Activated naive CD4-positive, alpha-beta T cell treated with Interleukin-2 at 50 U/mL for 16 hours (primary cell): ENCODE results near the gene LRRC34.

Experiments used
- DNase-seq: peaks from one replicate; pipeline ENCODE4 v3.0.0-alpha.2; 2020

Gene LRRC34, protein sequence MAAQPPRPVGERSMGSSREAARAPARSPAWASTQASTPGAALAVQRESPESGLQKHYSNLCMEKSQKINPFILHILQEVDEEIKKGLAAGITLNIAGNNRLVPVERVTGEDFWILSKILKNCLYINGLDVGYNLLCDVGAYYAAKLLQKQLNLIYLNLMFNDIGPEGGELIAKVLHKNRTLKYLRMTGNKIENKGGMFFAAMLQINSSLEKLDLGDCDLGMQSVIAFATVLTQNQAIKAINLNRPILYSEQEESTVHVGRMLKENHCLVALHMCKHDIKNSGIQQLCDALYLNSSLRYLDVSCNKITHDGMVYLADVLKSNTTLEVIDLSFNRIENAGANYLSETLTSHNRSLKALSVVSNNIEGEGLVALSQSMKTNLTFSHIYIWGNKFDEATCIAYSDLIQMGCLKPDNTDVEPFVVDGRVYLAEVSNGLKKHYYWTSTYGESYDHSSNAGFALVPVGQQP

DNA sequence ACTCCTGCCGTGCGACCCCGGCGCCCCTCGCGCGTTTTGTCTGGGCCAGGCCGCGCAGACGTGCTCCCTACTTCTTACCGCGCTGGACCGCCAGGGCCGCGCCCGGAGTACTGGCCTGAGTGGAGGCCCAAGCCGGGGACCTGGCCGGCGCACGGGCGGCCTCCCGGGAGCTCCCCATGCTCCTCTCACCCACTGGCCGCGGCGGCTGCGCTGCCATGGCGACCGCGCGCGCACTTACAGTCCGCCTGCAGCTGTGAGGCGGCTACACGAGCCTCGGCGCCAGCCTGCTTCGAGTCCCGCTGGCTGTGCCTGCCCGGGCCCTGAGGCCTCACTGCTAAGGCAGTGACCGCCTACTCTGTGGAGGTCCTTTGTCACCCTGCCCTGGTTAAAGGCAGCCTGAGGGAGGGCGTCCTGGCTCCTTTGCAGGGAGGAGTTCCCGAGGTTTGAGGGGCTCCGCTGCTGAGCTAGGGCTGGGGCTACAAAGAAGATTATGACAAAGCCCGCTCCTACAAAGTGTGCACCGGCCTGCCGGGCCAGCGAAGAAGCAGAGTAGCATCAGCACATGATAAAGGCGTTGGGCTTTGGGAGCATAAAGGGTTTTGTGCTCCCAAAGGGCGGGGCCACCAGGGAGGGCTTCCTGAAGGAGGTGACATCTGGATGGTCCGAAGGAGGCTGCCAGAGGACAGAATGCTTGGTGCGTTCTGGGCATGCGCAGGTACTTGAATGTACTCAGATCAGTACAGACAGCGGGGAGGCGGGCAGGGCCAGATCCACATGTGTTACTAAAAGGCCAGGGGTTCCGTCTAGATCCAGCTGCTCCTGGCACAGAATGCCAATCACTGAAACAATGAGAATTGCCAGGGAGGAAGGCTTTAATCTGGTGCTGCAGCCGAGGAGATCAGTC lies at the start of gene LRRC34, which contains the start of gene LRRIQ4:
LRRC34 (minus strand) TSS at position 573 of the 904 bp plus-strand sequence; CDS start at position 217, 356 bp downstream.
LRRIQ4 (plus strand) TSS at position 539 of the 904 bp plus-strand sequence. CDS start 9,052 bp downstream, outside the sequence.
- DNase-seq: peak; percentile 69

DNA sequence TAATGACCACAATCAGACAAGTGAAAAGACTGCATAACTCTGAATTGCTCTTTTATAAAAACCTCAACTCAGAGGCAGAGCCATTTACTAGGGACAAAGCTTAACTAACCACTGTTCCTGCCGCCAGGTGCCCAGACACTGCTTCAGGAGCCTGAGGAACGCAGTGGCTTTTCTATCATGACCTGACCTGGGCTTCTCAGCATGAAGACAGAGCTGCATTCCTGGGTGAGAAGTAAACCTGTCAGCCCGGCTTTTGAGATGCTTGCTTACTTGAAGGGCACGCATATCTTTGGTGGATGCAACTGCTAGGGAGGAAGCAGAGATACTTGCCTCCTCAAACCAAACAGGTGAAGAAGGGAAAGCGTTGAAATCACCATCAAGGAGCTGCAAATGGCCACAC lies 49.2 kb upstream of the LRRC34 start:
- no peak for DNase-seq

DNA sequence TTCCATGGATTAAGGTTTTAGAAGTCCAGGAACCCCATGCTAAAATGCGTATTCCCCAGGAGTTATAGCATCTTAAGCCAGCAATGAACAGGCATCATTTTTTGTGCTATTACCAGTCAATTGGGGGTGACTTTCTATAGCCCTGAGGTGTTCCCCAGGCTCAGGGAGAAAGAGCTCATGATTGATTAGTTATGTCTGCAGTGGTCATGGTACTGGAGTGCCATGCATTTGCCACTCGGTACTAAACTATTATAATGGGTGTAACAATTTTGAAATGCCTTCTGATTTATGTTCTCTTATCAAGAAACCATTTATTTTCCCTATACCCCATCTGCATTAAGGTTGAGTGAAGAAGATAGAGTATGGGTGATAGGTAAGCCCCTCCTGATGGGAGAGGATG lies 45.1 kb upstream of the LRRC34 start:
- DNase-seq: no peak

DNA sequence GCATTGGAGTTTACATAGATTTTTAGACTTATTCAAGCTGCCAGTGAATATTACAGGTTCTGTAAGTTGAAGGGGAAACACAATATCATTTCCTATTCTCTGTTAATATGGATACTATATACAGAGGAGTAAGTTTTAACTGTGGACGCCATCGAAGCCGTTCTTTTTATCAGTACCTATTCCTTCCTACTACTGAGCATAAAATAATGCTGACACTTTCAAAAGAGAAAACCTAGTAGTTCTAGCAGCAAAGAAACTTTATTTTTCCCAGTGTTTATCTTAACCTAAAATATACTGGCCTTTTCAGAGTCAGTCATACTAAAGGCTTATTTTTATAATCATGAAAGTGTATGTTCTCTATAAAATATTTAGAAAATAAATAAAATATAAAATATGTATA lies 42.8 kb upstream of the LRRC34 start:
- no peak for DNase-seq

DNA sequence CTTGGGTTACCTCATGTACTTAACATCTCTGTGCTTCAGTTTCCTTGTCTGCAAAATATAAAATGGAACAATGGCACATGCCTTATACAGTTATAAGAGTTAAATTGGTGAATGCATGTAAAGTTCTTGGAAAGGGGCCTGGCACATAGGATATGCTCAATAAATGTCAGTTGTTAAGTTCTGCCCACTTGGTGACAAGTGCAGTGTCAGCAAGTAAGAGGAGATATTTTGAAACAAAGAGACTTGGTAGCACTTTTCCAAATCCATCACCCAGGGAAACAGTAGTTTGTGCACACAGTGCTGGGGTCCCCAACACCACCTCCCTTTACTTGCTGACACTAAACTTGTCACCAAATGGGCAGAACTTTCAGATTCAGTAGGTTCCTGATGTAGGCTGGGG lies 37.9 kb upstream of the LRRC34 start:
- no peak for DNase-seq

DNA sequence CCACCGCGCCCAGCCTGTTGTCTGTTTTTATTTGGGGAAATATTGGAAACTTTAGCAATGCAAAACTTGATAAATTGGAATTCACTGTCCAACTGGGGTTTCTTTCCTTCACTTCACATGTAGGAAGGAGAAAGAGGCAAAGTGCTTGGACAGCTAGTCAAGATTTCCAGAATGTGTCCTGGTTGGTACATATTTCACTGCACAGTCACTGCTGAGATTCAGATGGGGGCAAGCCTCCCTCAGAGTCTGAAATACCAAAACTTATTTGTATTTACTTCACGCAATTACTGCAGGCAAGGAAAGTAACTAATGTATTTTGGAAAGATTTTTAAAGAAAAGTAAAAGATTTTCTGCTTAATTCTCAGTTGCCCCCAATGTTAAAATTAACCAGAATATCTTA lies 36.0 kb upstream of the LRRC34 start:
- no peak for DNase-seq

DNA sequence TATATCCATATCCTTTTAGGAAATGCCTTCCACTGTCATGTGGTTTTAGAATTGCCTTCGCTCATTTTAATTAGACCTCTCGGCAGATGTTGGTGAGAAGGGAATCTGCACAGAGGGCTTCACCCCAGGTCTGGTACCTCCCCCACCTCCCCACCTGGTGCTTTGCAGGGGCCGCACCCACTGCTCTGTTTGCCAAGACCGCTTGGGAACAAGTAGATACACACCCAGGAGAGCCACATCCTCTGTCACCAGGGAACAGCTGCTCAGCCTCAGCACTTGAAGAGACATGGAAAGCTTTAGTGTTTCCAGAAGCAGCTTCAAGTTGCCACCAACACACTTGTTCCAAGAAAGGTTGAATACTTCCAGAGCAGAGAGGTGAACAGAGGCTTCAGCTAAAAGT lies 35.2 kb upstream of the LRRC34 start:
- no peak for DNase-seq

DNA sequence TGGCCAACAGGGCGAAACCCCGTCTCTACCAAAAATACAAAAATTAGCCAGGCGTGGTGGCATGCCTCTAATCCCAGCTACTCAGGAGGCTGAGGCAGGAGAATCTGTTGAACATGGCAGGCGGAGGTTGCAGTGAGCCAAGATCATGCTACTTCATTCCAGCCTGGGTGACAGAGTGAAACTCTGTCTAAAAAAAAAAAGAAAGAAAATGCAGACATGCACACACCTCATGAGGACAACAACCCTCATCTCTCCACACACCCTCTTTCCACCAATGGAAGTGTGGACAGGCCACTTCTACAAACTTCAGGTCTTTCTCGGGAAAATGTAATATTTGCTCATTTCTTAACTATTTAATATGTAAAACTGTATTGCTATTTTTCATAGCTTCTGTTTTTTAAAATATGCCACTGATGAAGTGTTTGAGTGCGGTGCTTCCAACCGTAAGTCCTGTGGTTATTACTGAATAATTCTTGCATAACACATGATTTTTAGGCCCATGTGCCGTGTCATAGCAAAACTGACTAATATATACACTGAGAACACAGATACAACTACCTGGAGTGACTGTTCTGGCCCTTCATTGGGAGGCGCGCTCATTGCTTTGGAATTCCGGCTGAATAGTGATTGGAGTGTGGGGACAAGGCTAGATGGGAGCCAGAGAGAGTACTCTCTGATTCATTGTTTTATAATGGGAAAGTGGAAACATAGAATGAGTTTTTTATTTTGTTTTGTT lies 33.9 kb upstream of the LRRC34 start:
- DNase-seq: no peak

DNA sequence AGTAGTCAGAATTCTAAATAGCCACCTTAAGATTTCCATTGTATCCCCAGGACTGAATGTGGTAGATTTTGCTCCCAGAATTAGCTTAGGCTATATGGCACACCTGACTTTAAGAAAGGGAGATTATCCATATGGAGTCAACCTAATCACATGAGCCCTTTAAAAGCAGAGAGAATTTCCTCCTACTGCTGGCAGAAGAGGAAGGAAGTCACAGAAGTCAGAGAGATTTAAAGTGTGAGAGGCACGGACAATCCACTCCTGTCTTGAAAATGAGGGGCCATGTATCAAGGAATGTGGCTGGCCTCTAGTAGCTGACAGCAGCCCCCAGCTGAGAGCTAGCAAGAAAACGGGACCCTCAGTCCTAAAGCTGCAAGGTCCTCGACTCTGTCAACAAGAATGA lies 30.3 kb upstream of the LRRC34 start:
- DNase-seq: no peak

DNA sequence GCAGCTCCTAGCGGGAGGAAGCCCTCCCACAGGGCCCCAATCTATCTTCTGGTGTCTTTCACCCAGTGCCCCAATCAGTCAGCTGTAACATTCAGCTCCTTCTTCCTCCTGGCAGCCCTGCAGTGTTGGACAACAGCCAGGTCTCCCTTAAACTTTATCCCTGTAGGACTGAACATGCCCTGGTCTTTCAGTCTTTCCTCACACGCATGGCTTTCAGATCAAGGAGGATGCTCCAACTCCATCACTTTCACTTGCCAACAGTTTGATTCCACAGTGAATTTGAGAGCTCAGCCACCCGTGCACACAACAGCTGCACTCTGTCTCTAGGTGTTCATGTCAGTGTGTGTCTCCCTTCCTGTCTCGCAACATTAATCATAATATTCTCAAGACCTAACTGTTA lies 28.5 kb upstream of the LRRC34 start:
- DNase-seq: no peak

DNA sequence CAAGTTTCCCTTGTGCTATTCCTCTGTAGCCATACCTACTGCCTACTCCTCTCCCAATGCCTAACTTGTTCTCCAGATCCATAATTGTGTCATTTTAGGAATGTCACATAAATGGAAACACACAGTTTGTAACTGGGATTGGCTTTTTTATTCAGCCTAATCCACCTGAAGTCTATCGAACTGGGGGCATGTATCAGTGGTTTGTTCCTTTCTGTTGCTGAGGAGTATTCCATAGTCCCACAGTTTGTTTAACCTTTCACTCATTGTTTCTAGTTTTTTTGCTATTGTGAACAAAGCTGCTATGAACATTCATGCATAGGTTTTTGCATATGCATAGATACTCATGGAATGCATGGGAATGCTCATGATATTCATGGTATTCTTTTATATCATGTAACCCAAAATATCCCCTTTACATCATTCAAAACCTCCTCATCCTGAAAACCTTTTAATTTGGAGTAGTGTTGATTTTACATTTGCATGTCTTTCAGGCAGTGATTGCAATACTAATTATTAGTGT lies 25.9 kb upstream of the LRRC34 start:
- DNase-seq: no peak

DNA sequence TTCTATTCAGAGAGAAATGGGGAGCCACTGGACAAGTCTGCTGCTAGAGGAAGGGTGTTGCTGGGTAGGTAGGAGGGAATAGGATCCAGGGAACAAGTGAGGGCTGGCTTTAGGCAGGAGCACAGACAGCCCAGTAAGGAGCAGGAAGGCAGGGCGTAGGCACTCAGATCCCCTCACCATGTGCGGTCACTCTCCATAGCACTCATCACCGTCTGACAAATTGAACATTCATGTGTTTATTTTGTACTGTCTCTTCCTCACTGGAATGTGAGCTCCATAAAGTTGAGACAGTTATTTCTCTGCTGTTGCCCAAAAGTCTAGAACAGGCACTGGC lies 24.2 kb upstream of the LRRC34 start:
- DNase-seq: no peak

DNA sequence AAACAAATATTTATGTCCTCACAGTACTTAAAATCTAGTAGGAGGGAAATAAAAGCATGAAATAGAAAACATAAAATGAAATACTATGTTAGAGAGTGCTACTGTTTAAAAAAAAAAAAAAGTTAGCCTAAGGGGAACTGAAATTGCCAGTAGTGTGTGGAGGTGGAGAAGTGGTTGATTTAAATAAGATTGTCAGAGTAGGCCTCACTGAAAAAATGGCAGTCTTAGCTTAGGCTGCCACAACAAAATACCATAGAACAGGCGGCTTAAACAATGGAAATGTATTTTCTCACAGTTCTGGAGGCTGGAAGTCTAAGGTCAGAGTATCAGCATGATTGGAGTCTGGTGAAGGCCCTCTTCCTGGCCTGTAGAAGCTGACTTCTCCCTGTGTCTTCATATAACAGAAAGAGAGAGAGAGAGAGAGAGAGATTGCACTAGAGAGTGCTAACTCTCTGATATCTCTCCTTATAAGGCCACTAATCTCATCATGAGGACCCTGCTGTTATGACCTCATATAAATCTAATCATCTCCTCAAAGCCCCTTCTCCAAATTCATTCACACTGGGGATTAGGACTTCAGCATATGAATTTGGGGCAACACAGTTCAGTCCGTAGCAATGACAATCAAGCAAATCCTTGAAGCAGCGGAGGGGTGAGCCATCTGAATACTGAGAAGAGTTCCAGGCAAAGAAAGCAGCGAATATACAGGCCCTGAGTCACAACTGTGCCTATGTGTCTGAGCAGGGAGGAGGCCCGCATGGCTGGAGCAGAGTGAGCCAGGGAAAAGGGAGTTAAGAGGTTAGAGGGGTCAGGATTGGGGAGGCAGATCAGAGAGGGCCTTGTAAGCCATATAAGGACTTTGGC lies 23.6 kb upstream of the LRRC34 start:
- no peak for DNase-seq

DNA sequence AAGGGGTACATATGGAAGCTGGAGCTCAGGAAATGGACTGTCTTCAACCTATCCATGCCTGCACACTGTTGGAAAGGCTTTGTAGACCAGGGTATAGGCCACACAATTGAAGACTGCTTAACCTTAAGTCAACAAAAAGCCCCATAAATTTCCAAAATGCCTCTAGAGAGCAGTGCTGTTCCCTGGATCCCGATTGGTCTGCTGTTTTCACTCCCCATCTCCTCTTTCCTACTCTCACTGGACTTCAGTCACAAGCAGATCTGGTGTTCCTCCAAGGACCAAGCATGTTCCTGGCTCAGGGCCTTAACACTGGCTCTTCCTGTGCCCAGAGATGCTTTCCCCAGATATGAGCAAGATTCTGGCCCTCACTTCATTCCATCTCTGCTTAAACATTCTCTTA lies 22.8 kb upstream of the LRRC34 start:
- no peak for DNase-seq

DNA sequence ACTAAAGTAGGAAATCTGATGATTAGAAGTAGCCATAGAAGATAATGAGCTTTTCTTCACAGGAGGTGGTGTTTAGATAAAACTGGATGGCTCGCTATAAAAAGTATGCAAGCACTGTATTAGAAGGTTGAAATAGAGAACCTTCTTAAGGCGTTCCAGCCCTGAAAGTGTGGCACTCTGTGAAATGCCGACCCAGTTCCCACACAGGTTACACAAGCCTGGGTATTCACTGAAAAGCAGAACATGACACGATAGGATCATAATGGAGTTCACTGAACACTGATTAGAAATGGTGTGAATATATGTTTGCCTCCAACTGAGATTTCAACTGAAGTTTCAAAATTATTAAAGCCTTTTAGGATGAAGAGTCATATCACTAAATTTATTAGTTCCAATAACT lies 15.0 kb upstream of the LRRC34 start:
- no peak for DNase-seq

DNA sequence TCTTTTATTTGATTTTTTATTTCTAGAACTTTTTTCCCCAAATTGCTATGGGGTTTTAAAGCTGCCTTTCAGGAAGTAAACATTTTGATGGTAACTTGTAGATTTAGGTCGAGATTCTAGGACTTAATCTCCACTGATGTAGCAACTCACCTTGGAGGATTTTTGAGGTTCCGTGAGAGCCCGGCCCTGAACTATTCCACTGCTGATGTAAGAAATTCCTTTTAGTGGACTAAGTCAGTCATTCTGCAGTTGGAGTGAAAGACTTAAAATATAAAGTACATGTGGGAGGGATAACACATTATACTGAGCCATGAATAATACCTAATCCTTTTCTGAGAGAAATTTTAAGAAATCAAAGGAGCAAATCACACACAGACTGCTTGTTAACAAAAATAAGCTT lies 12.6 kb upstream of the LRRC34 start:
- no peak for DNase-seq

DNA sequence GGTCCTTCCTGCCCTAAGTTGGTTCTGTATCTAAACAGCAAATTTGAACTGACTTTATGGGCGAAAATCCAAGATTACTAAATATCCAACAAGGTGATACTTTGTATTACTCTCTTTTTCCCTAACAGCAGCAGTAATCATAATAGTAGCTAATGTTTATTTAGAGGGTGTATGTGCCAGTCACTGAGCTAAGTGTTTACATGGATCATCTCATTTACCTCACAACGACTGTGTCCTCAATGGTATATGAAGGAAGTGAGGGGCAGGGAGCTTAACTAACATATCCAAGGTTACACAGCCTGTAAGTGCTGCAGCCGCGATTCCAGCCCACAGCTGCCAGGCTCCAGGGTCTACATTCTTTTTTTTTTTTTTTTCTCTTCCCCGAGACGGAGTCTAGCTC lies 10.3 kb upstream of the LRRC34 start:
- DNase-seq: no peak

DNA sequence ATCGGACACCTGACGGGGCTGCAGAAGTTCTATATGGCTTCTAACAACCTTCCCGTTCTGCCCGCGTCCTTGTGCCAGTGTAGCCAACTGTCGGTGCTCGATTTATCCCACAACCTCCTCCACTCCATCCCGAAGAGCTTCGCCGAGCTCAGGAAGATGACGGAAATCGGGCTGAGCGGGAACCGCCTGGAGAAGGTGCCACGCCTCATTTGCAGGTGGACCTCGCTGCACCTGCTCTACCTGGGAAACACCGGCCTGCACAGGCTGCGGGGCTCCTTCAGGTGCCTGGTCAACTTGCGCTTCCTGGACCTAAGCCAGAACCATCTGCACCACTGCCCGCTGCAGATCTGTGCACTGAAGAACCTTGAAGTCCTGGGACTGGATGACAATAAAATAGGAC lies 9.8 kb upstream of the LRRC34 start:
- no peak for DNase-seq

DNA sequence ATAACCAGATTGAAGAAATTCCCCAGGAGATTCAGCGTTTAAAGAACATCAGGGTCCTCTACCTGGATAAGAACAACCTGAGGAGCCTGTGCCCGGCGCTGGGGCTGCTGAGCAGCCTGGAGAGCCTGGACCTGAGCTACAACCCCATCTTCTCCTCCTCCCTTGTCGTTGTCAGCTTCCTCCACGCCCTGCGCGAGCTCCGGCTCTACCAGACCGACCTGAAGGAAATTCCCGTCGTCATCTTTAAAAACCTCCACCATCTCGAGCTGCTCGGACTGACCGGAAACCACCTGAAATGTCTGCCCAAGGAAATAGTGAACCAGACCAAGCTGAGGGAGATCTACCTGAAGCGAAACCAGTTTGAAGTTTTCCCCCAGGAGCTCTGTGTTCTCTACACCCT lies 9.4 kb upstream of the LRRC34 start:
- no peak for DNase-seq

DNA sequence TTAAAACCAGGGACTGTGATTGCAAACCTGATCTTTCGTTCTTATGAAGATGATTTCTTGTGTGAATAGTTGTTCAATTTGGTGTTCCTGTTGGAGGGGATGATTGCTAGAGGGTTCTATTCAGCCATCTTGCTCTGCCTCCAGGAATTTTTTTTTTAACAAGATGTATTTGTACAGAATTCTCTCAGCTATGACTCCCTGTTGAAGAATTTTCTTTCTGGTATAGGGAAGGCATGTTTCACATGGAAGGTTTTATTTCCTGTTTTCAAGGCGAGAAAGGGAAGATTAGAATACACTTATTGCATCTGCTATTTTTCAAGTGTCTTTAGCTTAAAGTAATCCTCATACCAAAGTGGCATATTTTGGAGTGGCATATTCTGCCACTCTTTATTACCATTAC lies 5.6 kb upstream of the LRRC34 start:
- DNase-seq: no peak

DNA sequence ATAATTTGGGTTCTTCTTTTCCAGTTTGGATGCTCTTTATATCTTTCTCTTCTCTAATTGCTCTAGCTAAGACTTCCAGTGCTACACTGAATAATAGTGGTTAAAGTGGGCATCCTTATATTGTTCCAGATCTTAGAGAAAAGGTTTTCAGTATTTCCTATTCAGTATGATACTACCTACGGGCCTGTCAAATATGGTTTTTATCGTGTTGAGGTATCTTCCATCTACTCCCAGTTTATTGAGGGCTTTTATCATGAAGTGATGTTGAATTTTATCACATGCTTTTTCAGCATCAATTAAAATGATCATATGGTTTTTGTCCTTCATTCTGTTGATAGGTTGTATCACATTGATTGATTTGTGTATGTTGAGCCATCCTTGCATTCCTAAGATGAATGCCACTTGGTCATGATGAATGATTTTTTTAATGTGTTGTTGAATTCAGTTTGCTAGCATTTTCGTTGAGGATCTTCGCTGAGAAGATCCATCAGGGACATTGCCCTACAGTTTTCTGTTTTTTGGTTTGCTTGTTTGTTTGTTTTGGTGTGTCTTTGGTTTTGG lies 3.0 kb upstream of the LRRC34 start:
- no peak for DNase-seq
